Midbrain (tissue), 1 donor: Measurements from ENCODE around the gene GTF3C1.

ENCODE experiments used
- DNase-seq: peaks from one replicate; lab custom pipeline; 2025; lab: John Stamatoyannopoulos, UW

GTF3C1 gene

GRCh38 chr16:27424772-27425498 lies 124.8 kb downstream of the GTF3C1 start:
- no peak for DNase-seq

- no peak for DNase-seq
These were observed 127.6 kb downstream of the GTF3C1 start for GRCh38 chr16:27421961-27422740.

GRCh38 chr16:27417047-27417671 lies 132.6 kb downstream of the GTF3C1 start:
- no peak for DNase-seq

GRCh38 chr16:27414788-27415431 lies 134.8 kb downstream of the GTF3C1 start:
- DNase-seq: no peak

- no peak for DNase-seq
These were observed 135.8 kb downstream of the GTF3C1 start for GRCh38 chr16:27413956-27414355.

GRCh38 chr16:27410761-27411160 lies 139.0 kb downstream of the GTF3C1 start:
- DNase-seq: no peak
